HG03558 (cell line): Measurements from ENCODE around the gene PRKCD.

ENCODE experiments used
- ATAC-seq: cut with Tn5 transposase; IDR thresholded peaks from one replicate; pipeline ENCODE4 v1.9.1; 2021; ENCODE audit warnings: moderate number of reproducible peaks; ENCODE audit not compliant: unreplicated experiment; ENCODE audit errors: extremely low read depth

Gene PRKCD

DNA sequence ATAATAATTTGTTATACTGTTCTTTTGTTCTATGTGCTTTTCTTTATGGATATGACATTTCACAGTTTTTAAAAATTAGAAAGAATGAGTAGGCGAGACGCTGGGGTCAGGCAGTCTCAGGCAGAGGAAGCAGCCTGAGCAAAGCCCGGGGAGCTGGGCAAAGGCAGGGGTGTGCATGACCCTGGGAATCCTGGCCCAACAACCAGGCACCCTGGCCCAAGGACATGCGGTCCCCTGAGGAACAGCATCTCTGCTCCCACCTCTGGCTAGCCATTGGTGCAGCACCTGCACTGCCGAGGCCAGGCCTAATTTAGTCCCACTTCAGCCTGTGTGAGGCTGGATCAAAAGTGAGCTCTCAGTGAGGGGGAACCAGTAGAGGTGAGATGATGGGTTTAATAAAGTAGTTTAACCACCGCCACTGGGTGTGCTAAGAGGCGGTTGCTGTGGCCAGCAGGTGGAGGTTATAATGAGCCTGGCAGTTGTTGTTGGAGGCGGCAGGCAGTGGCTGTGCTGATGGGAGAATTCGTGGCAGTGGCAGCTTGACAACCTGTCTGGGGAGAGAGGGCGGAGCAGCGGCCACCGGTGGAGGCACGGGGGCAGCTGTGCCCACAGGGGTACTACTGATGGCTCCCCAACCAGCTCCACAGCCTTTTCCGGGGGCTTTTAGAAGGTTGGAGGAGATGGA lies 41.5 kb downstream of the PRKCD start:
- ATAC-seq = no peak

DNA sequence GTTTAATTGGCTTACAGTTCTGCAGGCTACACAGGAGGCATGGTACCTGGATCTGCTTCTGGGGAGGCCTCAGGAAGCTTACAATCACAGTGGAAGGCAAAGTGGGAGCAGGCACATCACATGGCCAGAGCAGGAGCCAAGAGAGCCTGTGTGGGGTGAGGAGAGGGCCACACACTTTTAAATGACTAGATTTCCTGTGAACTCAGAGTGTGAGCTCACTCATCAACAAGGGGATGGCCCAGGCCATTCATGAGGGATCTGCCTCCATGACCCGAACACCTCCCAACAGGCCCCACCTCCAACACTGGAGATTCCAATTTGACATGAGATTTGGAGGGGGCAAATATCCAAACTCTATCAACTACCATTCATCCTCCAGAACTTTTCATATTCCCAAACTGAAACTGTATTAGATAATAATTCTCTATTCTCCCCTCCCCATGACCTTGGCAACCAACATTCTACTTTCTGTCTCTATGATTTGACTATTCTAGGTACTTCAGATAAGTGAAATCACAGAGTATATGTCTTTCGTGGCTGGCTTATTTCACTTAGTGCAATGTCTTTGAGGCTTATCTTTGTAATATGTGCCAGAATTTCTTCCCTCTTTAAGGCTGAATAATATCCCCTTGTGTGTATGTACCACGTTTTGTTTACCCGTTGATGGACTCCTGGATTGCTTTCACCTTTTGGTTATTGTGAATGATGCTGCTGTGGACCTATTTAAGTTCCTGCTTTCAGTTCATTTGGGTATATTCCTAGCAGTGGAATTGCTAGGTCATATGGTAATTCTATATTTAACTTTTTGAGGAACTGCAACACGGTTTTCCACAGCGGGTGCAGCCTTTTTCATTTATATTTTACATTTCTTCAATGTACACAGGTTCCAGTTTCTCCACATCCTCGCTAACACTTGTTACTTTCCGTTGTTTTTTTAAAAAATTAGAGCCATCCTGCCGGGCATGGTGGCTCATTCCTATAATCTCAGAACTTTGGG lies 51.0 kb downstream of the PRKCD start:
- ATAC-seq = no peak

DNA sequence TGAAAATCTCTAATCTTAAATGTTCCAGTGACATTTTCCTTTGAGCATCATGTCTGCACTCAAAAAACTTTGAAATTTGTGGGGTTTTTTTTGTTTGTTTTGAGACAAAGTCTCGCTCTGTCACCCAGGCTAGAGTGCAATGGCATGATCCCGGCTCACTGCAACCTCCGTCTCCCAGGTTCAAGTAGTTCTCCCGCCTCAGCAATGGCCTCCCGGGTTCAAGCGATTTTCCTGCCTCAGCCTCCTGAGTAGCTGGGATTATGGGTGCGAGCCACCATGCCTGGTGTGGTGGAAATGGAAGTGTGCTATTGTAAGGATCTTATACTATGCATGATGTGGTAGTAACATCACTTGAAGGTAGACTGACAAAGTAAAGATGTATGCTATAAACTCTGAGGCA lies 52.3 kb downstream of the PRKCD start:
- ATAC-seq = no peak

DNA sequence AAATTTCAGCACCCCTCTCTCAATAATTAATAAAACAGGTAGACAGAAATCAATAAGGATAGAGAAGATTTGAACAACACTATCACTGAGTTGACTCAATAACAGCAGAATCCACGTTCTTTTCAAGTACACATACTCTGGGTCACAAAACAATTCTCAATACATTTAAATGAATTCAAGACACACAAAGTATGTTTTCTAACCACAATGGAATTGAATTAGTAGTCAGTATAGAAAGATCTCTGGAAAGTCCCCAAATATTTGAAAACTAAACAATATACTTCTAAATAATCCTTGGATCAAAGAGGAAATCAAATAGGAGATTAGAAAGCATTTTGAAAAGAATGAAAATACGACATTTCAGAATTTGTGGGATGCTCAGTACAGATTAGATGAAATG lies 54.8 kb downstream of the PRKCD start:
- ATAC-seq = no peak

DNA sequence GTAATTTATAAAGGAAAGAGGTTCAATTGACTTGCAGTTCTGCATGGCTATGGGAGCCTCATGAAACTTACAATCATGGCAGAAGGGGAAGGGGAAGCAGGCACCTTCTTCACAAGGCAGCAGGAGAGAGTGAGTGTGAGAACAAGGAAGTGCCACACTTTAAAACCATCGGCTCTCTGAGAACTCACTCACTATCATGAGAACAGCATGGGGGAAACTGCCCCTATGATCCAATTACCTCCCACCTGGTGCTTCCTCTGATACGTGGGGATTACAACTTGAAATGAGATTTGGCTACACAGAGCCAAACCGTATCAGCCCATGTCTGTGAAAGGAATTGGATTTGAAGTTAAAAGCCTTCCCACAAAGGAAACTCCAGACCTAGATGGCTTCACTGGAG lies 55.7 kb downstream of the PRKCD start:
- ATAC-seq = no peak

DNA sequence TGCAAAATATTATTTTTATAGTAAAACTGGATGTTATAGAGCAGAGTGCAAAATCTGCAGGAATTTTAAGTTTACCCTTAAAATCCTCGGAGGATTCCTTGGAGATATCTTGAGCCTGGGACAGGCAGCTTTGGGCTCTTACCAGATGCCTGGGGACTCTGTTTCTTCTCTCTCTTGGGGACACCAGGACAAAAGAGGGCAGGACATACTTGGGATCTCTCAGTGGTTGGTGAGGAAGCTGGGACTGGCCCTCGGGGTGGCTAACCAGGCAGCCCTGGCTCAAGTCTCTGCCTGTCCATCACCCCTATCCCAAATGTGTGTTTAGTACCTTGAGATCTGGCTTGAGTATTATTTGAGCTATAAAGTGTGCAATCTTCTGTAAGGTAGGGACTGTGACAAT lies 56.2 kb downstream of the PRKCD start:
- no peak for ATAC-seq

DNA sequence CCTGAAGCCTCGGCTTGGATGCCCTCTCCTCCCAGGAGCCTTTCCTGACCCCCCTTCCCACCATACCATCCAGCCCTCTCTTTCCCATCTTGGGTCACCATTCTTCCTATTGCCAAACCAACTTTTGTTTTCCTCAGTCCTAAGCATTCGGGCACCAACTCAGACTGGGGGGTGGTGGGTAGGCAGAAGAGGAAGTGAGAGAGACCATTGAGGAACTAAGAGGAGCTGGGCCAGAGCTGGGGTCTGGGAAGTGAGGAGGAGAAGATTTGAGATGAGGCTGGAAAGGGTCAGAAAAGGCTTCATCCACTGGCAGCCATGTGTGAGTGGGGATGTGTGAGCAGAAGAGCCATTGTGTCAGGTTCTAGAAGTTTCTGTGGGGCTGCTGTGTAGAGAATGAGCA lies 57.1 kb downstream of the PRKCD start:
- ATAC-seq = no peak

DNA sequence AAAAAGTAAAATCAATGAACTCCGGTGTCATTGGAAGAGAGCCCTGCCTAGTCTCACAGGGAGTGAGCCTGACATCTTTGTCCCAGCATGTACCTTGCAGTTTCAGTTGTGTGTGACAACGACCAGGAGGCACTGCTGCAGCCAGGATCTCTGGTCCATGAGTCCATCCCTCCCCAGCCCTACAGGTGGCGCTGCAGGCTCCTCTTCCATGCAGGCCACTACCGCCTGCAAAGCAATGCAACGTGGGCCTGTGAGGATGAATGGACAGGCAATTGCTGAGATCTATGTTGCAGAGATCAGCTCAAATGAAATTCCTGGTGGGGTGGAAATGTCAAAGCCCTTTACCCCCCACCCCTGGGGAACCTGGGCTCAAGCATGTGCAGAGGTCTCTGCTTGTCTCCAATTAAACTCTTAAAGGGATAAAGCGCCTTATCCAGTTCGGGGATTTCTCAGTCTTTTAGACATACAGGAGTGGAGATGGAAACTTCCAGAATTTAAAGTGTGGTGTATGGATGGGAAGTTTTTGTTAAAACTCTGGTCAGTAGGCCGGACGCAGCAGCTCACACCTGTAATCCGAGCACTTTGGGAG lies 59.0 kb downstream of the PRKCD start:
- ATAC-seq = no peak

DNA sequence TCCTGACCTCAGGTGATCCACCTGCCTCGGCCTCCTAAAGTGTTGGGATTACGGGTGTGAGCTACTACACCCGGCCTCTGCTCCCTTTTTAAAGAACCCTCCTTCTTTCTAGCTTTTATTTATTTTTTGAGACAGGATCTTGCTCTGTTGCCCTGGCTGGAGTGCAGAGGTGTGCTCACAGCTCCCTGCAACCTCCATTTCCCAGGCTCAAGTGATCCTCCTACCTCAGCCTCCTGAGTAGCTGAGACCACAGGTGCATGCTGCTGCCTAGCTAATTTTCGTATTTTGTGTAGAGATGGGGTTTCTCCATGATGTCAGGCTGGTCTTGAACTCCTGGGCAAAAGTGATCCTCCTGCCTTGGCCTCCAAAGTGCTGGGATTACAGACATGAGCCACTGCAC lies 60.3 kb downstream of the PRKCD start:
- ATAC-seq = no peak

DNA sequence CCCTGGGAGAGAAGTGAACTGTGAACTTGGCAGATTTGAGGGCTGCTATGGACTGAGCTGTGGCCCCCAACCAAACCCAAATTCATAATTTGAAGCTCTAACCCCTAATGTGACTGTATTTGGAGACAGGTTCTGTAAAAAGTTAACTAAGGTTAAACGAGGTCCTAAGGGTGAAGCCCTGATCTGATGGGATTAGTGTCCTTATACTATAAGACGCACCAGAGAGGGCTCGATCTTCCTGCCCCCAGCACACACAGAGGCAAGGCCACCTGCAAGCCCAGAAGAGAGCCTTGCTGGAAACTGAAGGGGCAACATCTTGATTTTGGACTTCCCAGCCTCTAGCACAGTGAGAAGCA lies 60.8 kb downstream of the PRKCD start:
- no peak for ATAC-seq

DNA sequence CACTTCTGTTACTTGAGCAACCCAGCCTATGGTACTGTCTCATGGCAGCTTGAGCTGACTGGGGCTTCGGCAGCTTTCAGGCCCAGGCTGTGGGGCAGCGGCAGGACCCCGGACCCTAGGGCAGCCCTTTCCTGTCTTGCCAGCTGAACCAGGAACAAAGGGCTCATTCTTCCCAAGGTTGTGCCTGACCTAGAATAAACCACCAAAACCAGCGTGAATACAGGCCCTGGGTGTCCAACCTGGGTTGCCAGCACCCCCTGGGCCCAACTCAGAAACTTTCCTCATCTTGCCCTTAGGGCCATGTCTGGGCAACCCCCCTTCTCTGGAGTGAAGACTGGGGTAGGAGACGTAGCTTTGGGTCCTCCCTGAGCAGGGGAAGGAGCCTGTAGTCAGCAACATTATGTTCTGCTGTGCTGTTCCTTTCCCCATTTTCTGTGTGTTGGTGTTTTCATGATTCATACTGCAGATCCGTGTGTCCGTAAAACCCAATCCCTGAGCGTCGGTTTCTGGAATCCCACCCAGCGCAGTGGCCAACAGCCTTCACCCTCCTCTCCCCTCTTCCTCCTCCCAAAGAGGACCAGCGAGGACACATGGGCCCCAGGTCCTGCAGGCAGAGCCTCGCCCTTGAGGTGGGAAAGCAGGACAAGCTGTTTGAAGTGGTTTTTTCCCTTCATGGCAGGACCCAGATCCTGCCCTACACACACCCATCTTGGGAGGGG lies 61.3 kb downstream of the PRKCD start:
- ATAC-seq = no peak

DNA sequence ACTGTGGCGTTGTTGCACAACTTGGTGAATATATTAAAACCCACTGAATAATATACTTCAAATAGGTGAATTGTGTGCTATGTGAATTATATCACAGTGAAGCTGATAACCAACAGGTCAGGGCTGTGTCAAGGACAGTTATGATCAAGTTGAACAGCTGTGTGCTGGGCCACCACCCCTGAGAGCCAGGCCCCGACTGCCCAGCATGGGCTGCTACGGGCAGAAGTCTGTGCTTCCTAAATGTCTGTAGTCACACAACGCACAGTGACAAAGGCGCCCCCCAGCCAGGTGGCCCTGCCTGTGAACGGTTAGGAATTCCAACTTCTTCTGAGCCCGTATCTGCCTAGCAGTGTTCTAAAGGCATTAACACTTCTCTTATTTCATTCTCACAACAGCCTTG lies 62.0 kb downstream of the PRKCD start:
- ATAC-seq = no peak

DNA sequence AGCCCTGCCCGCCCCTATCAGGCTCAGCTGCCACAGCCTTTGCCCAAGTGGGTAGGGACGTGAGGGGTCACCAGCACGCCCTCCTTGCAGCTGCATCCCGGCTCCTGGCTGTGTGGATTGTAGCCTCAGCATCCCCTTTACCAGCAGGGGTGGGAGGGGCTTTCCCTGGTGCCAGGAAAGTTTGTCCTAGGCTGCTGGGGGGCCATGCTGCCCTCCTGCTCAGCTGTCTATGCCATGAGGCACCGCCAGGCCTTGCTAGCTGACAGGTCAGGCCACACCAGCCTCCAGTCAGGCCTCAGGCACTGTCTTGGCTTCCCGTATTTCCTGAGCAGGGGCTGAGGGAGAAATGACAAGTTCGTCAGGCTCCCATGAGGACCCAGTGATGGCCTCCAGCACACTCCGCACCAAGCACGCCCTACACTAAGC lies 62.5 kb downstream of the PRKCD start:
- no peak for ATAC-seq

DNA sequence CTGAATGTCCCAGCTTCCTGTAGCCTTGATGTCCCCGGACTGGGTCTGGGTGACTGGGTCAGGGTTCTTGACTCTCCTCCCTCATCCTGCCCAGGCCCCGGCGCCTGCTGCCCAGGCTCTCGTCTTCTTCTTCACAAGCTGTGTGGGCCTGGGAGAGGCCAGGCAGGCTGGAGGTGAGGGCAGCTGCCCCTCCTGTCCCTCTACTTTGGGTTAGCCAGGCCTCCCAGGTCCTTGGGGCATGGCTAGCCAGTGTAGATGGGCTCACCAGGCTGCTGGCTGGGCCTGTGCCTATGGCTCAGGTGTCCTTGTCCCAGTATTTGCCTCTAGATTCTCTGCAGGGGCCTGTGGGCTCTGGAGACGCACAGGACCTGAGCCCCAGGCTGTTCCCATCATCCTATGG lies 63.0 kb downstream of the PRKCD start:
- no peak for ATAC-seq

DNA sequence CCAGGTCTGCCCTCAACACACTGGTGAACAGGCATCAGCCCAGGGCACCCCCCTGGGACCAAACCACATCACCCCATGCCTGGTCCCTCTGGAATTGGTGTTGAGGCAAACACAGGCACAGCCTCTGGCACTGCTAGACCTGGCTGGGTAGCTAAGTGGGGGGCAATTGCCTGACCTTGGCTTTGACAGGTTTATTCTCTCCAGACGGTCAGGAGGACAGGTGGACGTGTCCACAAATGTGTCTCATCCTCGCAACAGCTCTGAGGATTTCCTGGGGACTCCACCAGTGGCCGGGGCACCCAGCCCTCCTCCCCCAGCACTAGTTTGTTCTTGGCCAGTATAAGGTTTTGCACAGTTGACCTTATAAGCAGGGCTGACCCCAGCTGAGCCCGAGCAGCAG lies 63.5 kb downstream of the PRKCD start:
- ATAC-seq = no peak

DNA sequence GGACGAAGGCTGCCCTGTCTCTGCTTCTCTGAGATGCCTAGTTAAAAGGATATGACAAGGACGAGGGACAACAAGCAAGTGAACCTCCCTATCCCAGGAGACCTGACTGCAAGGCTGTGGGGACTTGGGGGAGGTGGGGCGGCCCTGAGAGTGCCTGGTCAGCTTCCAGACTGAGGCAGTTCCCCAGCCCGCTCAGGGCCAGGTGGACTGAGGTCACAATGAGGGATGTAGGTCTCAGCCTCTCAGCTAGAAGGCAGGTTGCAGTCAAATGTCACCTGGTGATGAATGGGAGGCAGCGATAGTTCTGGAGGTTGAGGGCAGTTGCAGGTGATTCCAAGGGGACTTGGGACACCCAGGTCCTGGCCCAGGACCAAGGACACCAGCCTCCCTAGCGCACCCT lies 64.2 kb downstream of the PRKCD start:
- no peak for ATAC-seq

DNA sequence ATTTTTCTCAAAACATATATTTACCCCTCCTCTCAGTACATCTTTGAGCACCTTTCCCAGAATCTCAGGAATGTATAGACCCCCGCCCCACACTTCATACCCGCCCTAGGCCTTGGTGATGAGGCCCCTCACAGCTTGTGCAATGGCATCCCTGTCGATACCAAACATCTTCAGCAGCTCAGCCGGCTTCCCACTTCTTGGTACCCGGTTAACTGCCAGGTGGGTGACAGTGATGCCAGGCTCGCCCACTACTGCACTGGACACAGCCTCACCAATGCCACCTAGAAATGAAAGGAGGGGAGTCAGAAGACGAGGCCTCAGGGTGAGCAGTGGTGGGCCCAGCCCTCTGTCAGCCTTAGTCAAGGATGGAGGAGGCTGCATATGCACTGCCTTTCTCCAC lies 64.6 kb downstream of the PRKCD start:
- no peak for ATAC-seq

DNA sequence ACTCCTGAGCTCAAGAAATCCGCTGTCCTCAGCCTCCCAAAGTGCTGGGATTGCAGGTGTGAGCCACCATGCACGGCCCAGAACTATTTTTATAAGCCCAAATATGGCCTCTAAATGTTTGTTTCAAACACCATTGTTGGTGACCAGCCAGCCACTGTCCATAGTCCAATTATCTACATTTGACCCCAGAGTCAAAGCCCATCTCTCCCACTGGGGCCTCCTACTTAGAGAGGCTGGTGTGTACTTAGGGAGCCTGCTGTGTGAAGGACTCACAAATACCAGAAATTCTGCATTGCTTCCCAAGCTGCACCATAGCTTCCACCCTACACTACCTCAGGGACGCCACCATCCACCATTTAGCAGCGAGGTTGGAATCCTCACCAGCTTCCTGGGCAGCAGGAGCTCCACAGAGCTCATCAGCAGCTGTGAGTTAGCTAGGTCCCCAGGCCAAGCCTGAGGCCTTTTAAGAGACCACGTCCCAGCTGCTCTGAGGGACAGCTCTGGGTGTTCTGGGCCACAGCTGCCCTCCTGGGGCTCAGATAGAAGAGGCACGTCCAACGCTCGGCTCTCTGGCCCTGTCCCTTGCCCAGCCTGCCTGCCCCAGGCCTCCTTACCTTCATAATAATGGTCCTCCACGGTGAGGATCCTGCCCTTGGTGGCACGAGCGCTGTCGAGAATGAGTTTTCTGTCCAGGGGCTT lies 65.3 kb downstream of the PRKCD start:
- ATAC-seq = no peak

DNA sequence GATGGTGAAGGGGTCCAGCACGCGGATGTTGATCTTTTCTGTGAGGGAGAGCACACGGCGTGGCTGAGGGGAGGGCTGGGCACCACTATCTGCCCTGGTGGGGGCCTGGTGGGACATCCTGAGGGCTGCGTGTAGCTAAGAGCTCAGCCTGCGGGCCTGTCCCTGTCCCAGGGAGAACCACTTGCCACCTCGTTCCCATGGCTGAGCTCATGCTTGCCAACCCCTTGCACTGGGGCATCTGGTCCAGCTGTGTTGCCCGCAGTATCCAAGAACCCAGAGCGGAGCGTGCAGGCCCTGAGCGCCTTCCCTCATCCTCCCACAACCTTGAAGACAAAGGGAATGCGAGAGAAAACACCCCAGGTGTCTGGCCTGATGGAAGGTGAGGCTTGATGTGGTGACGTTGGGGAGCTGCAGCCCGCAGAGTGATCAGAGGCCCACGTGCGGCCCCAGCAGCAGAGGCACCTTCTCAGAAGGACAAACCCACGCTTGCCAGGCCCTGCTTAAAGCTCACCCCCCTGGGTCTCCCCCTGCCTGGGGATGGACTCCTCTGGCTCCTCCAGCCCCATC lies 65.9 kb downstream of the PRKCD start:
- no peak for ATAC-seq
